KMS-11 (cell line): ENCODE measurements around the gene JOSD2.

Experiments used
- H2AFZ ChIP-seq: fragments of 200-600 bp; sonication (generic); 2 replicates; pipeline ENCODE4 v1.6.1; 2016; ENCODE audit warnings: antibody characterized with exemption, mixed run types, low read depth
- H3K27ac ChIP-seq: fragments of 200-600 bp; sonication (generic); 2 replicates; pipeline ENCODE4 v1.6.1; 2016; ENCODE audit warnings: mild to moderate bottlenecking, mixed run types
- H3K27me3 ChIP-seq: fragments of 200-600 bp; sonication (generic); 2 replicates; pipeline ENCODE4 v1.6.1; 2017; ENCODE audit warnings: mild to moderate bottlenecking, low read depth, mixed run types, moderate library complexity; ENCODE audit not compliant: insufficient read depth
- H3K36me3 ChIP-seq: fragments of 200-600 bp; sonication (generic); 2 replicates; pipeline ENCODE4 v1.6.1; 2017; ENCODE audit warnings: mild to moderate bottlenecking, mixed run types; ENCODE audit not compliant: insufficient read depth
- H3K4me1 ChIP-seq: fragments of 200-600 bp; sonication (generic); 2 replicates; pipeline ENCODE4 v1.6.1; 2016; ENCODE audit warnings: mild to moderate bottlenecking, low read depth, mixed run types; ENCODE audit not compliant: poor library complexity, severe bottlenecking
- H3K4me2 ChIP-seq: fragments of 200-600 bp; sonication (generic); 2 replicates; pipeline ENCODE4 v1.7.0; 2016; ENCODE audit warnings: mild to moderate bottlenecking, mixed run types
- H3K4me3 ChIP-seq: fragments of 200-600 bp; sonication (generic); IDR thresholded peaks from 2 replicates; pipeline ENCODE4 v1.6.1; 2017; ENCODE audit warnings: low read depth, low read length, mixed read lengths; ENCODE audit not compliant: insufficient read depth
- H3K79me2 ChIP-seq: fragments of 200-600 bp; sonication (generic); 2 replicates; pipeline ENCODE4 v1.6.1; 2016; ENCODE audit warnings: low read depth, mixed run types; ENCODE audit not compliant: insufficient read depth
- H3K9ac ChIP-seq: fragments of 200-600 bp; sonication (generic); 2 replicates; pipeline ENCODE4 v1.6.1; 2016; ENCODE audit warnings: mild to moderate bottlenecking, mixed run types
- H4K20me1 ChIP-seq: fragments of 200-600 bp; sonication (generic); 2 replicates; pipeline ENCODE4 v1.6.1; 2016; ENCODE audit warnings: mild to moderate bottlenecking, mixed run types; ENCODE audit not compliant: insufficient read depth
- CTCF ChIP-seq: fragments of 200-600 bp; sonication (generic); conservative IDR thresholded peaks from 2 replicates; pipeline ENCODE4 v1.6.1; 2017; ENCODE audit warnings: low read depth, mild to moderate bottlenecking, antibody characterized with exemption, low read length, moderate library complexity, mixed read lengths

Gene JOSD2

GRCh38 chr19:50492303-50493052 is 18.5 kb downstream of the JOSD2 start:
- H4K20me1 ChIP-seq: no peaks in the 10 kb centered on the region
- no peak overlapping the region for H3K4me2 ChIP-seq
- H3K27me3 ChIP-seq: no peaks in the 10 kb centered on the region
- H3K79me2 ChIP-seq: no peaks in the 10 kb centered on the region
- no peak overlapping the region for H3K4me3 ChIP-seq
- no peak overlapping the region for H2AFZ ChIP-seq
- no peaks in the 10 kb centered on the region for H3K4me1 ChIP-seq
- H3K27ac ChIP-seq: no peak overlapping the region
- no peak for TF ChIP-seq CTCF
- no peak overlapping the region for H3K9ac ChIP-seq
- no peaks in the 10 kb centered on the region for H3K36me3 ChIP-seq

DNA sequence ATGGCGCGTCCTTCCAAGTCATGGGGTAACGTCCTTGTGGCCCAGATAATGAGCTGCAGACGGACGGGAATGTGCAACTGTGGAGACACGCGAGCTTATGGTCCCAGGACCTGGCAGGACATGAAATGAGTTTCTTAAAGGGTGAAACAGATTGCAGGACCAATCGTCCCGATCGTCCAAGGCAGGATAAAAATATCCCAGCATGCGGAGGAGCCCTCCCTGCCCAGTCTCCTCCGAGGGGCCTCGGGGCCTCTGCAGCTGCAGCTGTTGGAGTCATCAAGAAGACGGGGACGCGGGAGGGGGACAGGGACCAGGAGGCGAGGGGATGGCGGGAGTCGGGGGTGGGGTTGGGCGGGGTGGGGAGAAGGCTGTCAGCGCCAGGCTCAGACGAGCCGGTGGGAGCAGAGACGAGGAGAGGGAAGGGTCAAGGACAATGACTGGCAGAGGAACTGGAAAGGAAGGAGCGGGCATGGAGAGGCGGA is 20.0 kb downstream of the JOSD2 start:
- Histone ChIP-seq H3K36me3 (no peaks in the 10 kb centered on the region), H2AFZ (no peak overlapping the region), H3K4me1 (no peaks in the 10 kb centered on the region), H3K79me2 (no peaks in the 10 kb centered on the region), H3K27me3 (no peaks in the 10 kb centered on the region), H4K20me1 (no peaks in the 10 kb centered on the region), H3K4me3 (no peak overlapping the region), H3K4me2 (no peak overlapping the region), H3K9ac (no peak overlapping the region), H3K27ac (no peak overlapping the region)
- no peak for TF ChIP-seq CTCF

DNA sequence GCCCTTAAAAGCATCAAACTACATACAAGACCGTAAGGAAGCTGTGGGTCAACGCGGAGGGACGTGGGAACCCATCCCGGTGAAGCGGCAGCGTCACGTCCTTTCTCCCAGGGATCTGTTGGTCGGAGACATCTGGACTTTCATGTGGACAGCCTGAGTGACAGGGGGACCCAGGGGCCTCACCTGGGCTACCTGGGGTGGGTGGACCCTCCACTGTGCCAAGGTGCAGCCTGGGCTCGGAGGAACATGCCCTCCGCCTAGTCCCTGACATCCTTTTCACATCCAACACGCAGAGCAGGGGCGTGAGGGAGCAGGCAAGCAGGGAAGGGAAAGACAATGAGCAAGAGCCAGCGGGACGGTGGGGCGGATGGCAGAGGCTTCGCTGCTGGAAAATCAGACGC is 20.6 kb downstream of the JOSD2 start:
- Histone ChIP-seq H3K4me2 (no peak overlapping the region), H4K20me1 (no peaks in the 10 kb centered on the region), H3K79me2 (no peaks in the 10 kb centered on the region), H3K27ac (no peak overlapping the region), H2AFZ (no peak overlapping the region), H3K4me3 (no peak overlapping the region), H3K36me3 (no peaks in the 10 kb centered on the region), H3K27me3 (no peaks in the 10 kb centered on the region), H3K9ac (no peak overlapping the region), H3K4me1 (no peaks in the 10 kb centered on the region)
- TF ChIP-seq CTCF: no peak

- H4K20me1 ChIP-seq: no peaks in the 10 kb centered on the region
- H3K27me3 ChIP-seq: no peaks in the 10 kb centered on the region
- no peaks in the 10 kb centered on the region for H3K79me2 ChIP-seq
- H3K36me3 ChIP-seq: no peaks in the 10 kb centered on the region
- no peak overlapping the region for H2AFZ ChIP-seq
- no peak overlapping the region for H3K27ac ChIP-seq
- H3K9ac ChIP-seq: no peak overlapping the region
- H3K4me3 ChIP-seq: no peak overlapping the region
- H3K4me1 ChIP-seq: no peaks in the 10 kb centered on the region
- H3K4me2 ChIP-seq: no peak overlapping the region
- TF ChIP-seq CTCF: no peak
Observed at GRCh38 chr19:50489461-50490011, 21.5 kb downstream of the JOSD2 start.
